Colonic mucosa (tissue), 4 donors: ENCODE data around the gene FBXO2. TPM values are rescaled to one million over a fixed set of nuclear protein-coding genes. Genes with fewer than 3 reads are reported as not detected.

ENCODE experiments used
- DNase-seq: peaks from one replicate; pipeline ENCODE4 v3.0.0-alpha.2; 2020
- H3K27ac ChIP-seq: fragments of 200-600 bp; one replicate; pipeline ENCODE4 v1.8.0; 2021
- H3K27me3 ChIP-seq: fragments of 200-600 bp; one replicate; pipeline ENCODE4 v1.8.0; 2021
- H3K36me3 ChIP-seq: fragments of 200-600 bp; one replicate; pipeline ENCODE4 v1.8.0; 2021
- H3K4me1 ChIP-seq: fragments of 200-600 bp; one replicate; pipeline ENCODE4 v1.8.0; 2021; ENCODE audit warnings: mild to moderate bottlenecking
- H3K4me3 ChIP-seq: fragments of 200-600 bp; one replicate; pipeline ENCODE4 v1.8.0; 2021
- H3K9ac ChIP-seq, 2 donors: one replicate each; pipeline ENCODE4 v1.7.0; 2013; ENCODE audit warnings: control low read depth in 2 of 2, low read depth in 2 of 2, low read length in 2 of 2
- H3K9me3 ChIP-seq: fragments of 200-600 bp; one replicate; pipeline ENCODE4 v1.8.0; 2021
- intact Hi-C: fragments of 100-400 bp; cut with DNase I; formaldehyde crosslinking; loops from one replicate; pipeline ENCODE4 v1.14.1; 2022
- total RNA-seq, 2 donors: library from RNA; stranded (reverse); fragmentation: NEBNext Ultra II Directional in 1 of 2; extraction: Animal tissue kit (Norgen Biotek cat#: 25700) in 1 of 2; gene quantifications; one replicate each; pipeline ENCODE4 v1.2.1, GENCODE V29; 2021
- TF ChIP-seq, protein P1 (sequence below): fragments of 200-600 bp; IDR thresholded peaks from one replicate; pipeline ENCODE4 v1.8.0; 2022; ENCODE audit warnings: antibody characterized with exemption, mild to moderate bottlenecking
- donor health status: healthy.
- donor health status: DM: no; HTN: no; CAD: no.
- donor health status: DM: no; HTN: no; CAD: no.

FBXO2 gene
- total RNA-seq, 2 donors from 2014 or later, result 1.2 TPM

DNA sequence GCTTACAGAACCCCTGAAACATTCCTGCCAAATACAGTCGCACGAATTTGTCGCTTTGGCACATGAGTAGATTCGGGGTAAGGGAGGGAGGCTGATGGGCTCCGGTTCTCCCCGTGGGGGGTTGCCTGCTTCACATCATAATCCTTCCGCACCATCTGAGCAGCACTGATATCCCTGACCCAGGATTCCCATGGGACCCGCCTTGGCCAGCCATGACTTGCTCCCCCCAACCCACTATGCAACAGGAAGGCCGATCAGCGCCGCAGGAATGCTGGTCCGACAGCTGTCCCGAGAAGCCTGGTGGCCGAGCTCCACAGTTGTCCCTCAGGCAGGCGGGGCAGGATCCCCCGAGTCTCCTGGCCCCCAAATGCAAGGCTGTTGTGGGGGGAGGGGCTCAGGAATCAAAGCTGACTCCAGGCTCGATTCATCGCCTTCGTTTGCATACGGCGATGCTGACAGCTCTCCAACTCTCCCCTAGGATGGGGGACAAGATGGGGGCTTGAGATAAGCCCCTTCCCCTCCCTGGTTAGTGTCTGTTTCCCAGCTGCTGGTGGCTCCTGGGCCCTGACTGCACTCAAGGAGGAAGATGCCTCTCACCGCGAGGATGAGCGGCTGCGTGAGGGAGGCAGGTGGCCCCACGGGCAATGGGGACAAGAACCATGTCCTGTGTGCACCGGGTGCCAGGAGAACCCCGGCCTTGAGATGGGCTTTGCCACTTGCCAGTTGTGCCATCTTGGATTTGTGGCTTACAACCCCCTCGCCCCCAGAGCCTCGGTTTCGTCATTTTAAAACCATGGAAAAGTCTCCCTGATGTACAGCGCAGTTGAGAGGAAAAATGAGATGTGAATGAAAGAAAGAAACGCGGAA lies 46.6 kb upstream of the FBXO2 start:
- TF ChIP-seq, protein P1, sequence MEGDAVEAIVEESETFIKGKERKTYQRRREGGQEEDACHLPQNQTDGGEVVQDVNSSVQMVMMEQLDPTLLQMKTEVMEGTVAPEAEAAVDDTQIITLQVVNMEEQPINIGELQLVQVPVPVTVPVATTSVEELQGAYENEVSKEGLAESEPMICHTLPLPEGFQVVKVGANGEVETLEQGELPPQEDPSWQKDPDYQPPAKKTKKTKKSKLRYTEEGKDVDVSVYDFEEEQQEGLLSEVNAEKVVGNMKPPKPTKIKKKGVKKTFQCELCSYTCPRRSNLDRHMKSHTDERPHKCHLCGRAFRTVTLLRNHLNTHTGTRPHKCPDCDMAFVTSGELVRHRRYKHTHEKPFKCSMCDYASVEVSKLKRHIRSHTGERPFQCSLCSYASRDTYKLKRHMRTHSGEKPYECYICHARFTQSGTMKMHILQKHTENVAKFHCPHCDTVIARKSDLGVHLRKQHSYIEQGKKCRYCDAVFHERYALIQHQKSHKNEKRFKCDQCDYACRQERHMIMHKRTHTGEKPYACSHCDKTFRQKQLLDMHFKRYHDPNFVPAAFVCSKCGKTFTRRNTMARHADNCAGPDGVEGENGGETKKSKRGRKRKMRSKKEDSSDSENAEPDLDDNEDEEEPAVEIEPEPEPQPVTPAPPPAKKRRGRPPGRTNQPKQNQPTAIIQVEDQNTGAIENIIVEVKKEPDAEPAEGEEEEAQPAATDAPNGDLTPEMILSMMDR, result no peak
- H3K36me3 ChIP-seq, result no peaks in the 10 kb centered on the region
- H3K4me1 ChIP-seq, result no peaks in the 10 kb centered on the region
- H3K27me3 ChIP-seq, result no peaks in the 10 kb centered on the region
- no peak for DNase-seq
- H3K27ac ChIP-seq, result no peak overlapping the region
- H3K9ac ChIP-seq, result no peak overlapping the region
- intact Hi-C loops, result no loop called here
- no peak overlapping the region for H3K4me3 ChIP-seq
- no peaks in the 10 kb centered on the region for H3K9me3 ChIP-seq

DNA sequence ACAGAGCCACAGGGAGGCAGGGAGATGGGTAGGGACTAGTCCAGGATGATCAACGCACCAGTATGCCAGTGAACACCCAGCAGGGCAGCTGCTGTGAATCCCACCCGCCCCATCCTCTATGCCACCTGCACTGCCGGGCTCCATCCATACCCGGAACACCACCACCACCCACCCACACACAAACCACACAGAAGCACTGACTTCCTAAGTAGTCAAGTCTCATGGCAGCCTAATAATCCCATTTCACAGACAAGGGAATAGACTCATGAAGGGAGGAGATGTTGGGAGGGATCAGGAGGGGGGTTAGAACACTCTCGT lies 43.6 kb upstream of the FBXO2 start:
- Histone ChIP-seq H3K27ac (no peak overlapping the region), H3K4me3 (no peak overlapping the region), H3K9ac (no peak overlapping the region), H3K36me3 (no peaks in the 10 kb centered on the region), H3K27me3 (peaks cover 13% of the 10 kb centered on the region), H3K9me3 (no peaks in the 10 kb centered on the region), H3K4me1 (no peaks in the 10 kb centered on the region)
- DNase-seq, result no peak
- intact Hi-C loops, result no loop called here
- TF ChIP-seq, protein P1, result no peak

DNA sequence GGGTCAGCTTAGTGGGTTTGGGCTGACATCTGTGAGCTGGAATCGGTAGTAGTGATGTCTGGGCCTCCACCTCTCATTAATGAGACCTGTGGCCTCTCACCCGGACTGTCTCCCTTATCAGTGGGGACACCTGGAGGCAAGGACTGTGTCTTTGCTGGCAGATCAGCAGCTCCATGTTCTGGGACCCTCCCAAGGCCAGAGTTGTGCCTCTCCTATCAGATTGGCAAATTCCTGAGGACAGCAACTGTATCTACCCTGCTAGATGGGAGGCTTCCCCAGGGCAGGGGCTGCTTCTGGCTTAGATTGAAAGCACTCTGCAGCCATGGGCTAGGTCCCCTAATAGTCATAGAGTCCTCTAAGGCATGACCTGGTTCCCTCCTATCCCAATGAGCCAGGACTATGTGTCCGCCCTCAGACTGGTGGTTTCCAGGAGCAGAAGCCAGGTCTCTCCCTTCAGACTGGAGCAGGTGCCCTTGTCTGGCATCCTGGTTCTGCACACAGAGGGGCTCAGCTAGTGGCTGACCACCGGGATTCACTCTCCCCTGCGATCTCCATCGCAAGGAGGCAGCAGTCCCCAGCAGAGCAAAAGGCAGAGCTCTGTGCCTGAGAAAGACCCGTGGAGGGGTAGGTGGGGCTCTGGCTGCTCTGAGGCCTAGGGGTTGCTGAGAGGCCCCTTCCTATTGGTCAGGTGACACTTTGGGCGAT lies 43.1 kb upstream of the FBXO2 start:
- peaks cover 16% of the 10 kb centered on the region for H3K27me3 ChIP-seq
- intact Hi-C loops, result no loop called here
- H3K36me3 ChIP-seq, result no peaks in the 10 kb centered on the region
- no peak overlapping the region for H3K9ac ChIP-seq
- DNase-seq, result no peak
- no peaks in the 10 kb centered on the region for H3K9me3 ChIP-seq
- no peaks in the 10 kb centered on the region for H3K4me1 ChIP-seq
- no peak overlapping the region for H3K4me3 ChIP-seq
- H3K27ac ChIP-seq, result no peak overlapping the region
- TF ChIP-seq, protein P1, result no peak

DNA sequence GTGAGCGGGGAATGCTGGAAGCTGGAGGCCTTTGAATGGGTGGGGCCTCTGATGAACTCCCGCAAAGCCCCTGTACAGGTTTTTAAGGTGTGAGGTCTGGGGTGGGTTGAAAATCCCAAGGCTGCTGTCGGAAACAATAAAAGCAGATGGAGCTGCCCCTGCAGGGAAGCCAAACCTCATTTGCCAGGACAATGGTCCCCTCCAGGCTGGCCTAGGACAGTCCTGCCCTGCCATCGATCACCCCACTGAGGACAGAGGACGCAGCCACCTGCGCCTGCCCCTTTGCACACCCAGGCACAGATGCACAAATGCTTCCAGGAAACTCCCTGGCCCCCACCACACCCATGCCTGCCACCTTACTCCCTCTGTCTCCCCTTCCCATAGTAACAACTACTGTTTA lies 41.6 kb upstream of the FBXO2 start:
- TF ChIP-seq, protein P1, result no peak
- intact Hi-C loops, result no loop called here
- peaks cover 31% of the 10 kb centered on the region for H3K27me3 ChIP-seq
- no peak for DNase-seq
- no peaks in the 10 kb centered on the region for H3K9me3 ChIP-seq
- no peaks in the 10 kb centered on the region for H3K36me3 ChIP-seq
- H3K9ac ChIP-seq, result no peak overlapping the region
- H3K4me3 ChIP-seq, result no peak overlapping the region
- H3K4me1 ChIP-seq, result no peaks in the 10 kb centered on the region
- no peak overlapping the region for H3K27ac ChIP-seq

DNA sequence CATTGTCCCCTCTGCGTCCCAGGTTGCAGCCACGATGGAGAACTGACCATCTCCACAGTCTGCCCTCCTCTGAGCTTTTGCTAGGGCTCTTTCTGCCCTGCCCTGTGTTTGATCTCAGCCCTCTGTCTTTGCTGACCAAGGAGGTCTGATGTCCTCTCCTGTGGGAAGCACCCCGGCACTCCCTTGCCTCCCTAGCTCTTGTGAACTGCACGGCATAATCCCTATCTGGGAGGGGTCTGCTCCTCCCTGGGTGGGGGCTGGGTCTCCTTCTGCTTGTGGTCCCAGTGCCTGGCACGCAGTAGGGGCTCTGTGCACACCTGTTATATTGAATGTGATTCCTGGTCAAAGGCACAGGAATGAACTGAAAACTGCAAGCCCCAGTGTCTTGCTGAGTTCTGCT lies 39.7 kb upstream of the FBXO2 start:
- intact Hi-C loops, result no loop called here
- TF ChIP-seq, protein P1, result no peak
- H3K27ac ChIP-seq, result no peak overlapping the region
- H3K9ac ChIP-seq, result no peak overlapping the region
- peaks cover 40% of the 10 kb centered on the region for H3K27me3 ChIP-seq
- no peak for DNase-seq
- no peaks in the 10 kb centered on the region for H3K9me3 ChIP-seq
- peaks cover 3% of the 10 kb centered on the region for H3K4me1 ChIP-seq
- no peaks in the 10 kb centered on the region for H3K36me3 ChIP-seq
- no peak overlapping the region for H3K4me3 ChIP-seq
